22Rv1 (cell line): ENCODE results near the gene HOXA2.

Source experiments
- H3K27ac ChIP-seq: fragments of 450-650 bp; 2 replicates; pipeline ENCODE4 v1.5.1; 2017
- ZFX ChIP-seq: fragments of 450-650 bp; IDR thresholded peaks from 2 replicates; pipeline ENCODE4 v1.6.1; 2017; ENCODE audit warnings: antibody characterized with exemption, borderline replicate concordance
- TF ChIP-seq, protein P1 (sequence below): fragments of 450-650 bp; IDR thresholded peaks from 2 replicates; pipeline ENCODE4 v1.5.1; 2017; ENCODE audit warnings: mild to moderate bottlenecking

HOXA2 gene

GRCh38 chr7:27095050-27095896 is 7.2 kb downstream of the HOXA2 start:
- TF ChIP-seq, protein P1, sequence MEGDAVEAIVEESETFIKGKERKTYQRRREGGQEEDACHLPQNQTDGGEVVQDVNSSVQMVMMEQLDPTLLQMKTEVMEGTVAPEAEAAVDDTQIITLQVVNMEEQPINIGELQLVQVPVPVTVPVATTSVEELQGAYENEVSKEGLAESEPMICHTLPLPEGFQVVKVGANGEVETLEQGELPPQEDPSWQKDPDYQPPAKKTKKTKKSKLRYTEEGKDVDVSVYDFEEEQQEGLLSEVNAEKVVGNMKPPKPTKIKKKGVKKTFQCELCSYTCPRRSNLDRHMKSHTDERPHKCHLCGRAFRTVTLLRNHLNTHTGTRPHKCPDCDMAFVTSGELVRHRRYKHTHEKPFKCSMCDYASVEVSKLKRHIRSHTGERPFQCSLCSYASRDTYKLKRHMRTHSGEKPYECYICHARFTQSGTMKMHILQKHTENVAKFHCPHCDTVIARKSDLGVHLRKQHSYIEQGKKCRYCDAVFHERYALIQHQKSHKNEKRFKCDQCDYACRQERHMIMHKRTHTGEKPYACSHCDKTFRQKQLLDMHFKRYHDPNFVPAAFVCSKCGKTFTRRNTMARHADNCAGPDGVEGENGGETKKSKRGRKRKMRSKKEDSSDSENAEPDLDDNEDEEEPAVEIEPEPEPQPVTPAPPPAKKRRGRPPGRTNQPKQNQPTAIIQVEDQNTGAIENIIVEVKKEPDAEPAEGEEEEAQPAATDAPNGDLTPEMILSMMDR, result no peak
- no peak for TF ChIP-seq ZFX
- H3K27ac ChIP-seq, result peak overlapping the region; percentile 79

GRCh38 chr7:27094304-27095049 is 8.0 kb downstream of the HOXA2 start:
- TF ChIP-seq, protein P1, result no peak
- no peak for TF ChIP-seq ZFX
- H3K27ac ChIP-seq, result no peak overlapping the region

- H3K27ac ChIP-seq, result no peak overlapping the region
- TF ChIP-seq, protein P1, result no peak
- TF ChIP-seq ZFX, result no peak
Measured at GRCh38 chr7:27093184-27093895, 9.1 kb downstream of the HOXA2 start.

DNA sequence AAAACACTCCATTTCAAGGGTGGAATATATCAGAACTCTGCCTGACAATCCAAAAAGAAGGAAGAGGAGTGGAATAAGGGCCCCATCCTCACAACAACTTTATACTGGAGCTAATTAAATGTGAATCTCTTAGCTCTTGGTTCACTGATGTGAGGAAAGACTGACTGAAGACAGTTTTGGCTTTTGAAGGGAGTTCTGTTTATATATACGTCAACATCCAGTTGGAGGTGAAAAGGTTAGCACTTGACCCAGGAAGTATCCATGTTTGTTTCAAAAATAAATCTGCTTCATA is 9.7 kb downstream of the HOXA2 start:
- TF ChIP-seq, protein P1, result no peak
- no peak for TF ChIP-seq ZFX
- no peak overlapping the region for H3K27ac ChIP-seq

- TF ChIP-seq, protein P1, result no peak
- TF ChIP-seq ZFX, result no peak
- no peak overlapping the region for H3K27ac ChIP-seq
Measured at GRCh38 chr7:27091941-27092818, 10.3 kb downstream of the HOXA2 start.

- TF ChIP-seq, protein P1, result no peak
- TF ChIP-seq ZFX, result no peak
- H3K27ac ChIP-seq, result no peak overlapping the region
Measured at GRCh38 chr7:27091105-27091504, 11.4 kb downstream of the HOXA2 start.
